ENCODE measurements around the gene NAB2.

The NAB2 gene

GRCh38 chr12:57135527-57136326 lies 46.8 kb downstream of the NAB2 start:
- peak; percentile 93 for DNase-seq

- DNase-seq = peak; percentile 70
Observed at GRCh38 chr12:57138526-57139272, 49.8 kb downstream of the NAB2 start.

GRCh38 chr12:57139796-57140649 lies 51.1 kb downstream of the NAB2 start:
- no peak for DNase-seq

GRCh38 chr12:57141249-57141648 lies 52.3 kb downstream of the NAB2 start:
- no peak for DNase-seq

- peak; percentile 52 for DNase-seq
Observed at GRCh38 chr12:57142121-57142520, 53.2 kb downstream of the NAB2 start.

- no peak for DNase-seq
Observed at GRCh38 chr12:57142727-57143126, 53.8 kb downstream of the NAB2 start.

GRCh38 chr12:57143454-57143853 lies 54.5 kb downstream of the NAB2 start:
- DNase-seq = no peak

All from femur (tissue), 1 donor.